ENCODE measurements around the gene PCDHGA12. TPM values are rescaled to one million over a fixed set of nuclear protein-coding genes. Genes with fewer than 3 reads are reported as not detected.
"Not testable (repeated sequence)": the region's sequence is repeated elsewhere in the genome, so short reads cannot be mapped to it uniquely, and the experiment has no call there.

PCDHGA12 gene
- total RNA-seq, 1 donor from 2014 or later: 1.8 TPM

GRCh38 chr5:141389153-141390042, 40.9 kb upstream of the PCDHGA12 start:
- no peak overlapping the region for H3K4me3 ChIP-seq (ENCODE audit: low read depth, low read length)
- TF ChIP-seq CTCF (conservative IDR thresholded peaks at IDR 0.05; ENCODE audit: low read depth, low read length): no peak
- DNase-seq (ENCODE audit: low read depth): no peak

- no peak for DNase-seq (ENCODE audit: low read depth)
- peak; percentile 26 for TF ChIP-seq CTCF (conservative IDR thresholded peaks at IDR 0.05; ENCODE audit: low read depth, low read length)
- no peak within 1 kb of the TSS for H3K4me3 ChIP-seq (ENCODE audit: low read depth, low read length)
Measured at GRCh38 chr5:141392429-141393198, 37.7 kb upstream of the PCDHGA12 start, which contains the start of gene PCDHGA8. Gene PCDHGA8, plus strand, starts transcription at chr5:141392633. Its CDS starts 181 bp downstream, at chr5:141392814.

GRCh38 chr5:141393267-141393666, 37.0 kb upstream of the PCDHGA12 start:
- DNase-seq (ENCODE audit: low read depth): no peak
- TF ChIP-seq CTCF (conservative IDR thresholded peaks at IDR 0.05; ENCODE audit: low read depth, low read length): no peak
- H3K4me3 ChIP-seq (ENCODE audit: low read depth, low read length): no peak overlapping the region

GRCh38 chr5:141394401-141395187, 35.7 kb upstream of the PCDHGA12 start:
- not testable (repeated sequence) for DNase-seq (ENCODE audit: low read depth); H3K4me3 ChIP-seq (ENCODE audit: low read depth, low read length)

GRCh38 chr5:141397756-141398551, 32.4 kb upstream of the PCDHGA12 start, which contains the start of gene PCDHGB5:
Gene PCDHGB5, plus strand, starts transcription at chr5:141397947. Its CDS starts 181 bp downstream, at chr5:141398128.
- TF ChIP-seq CTCF (conservative IDR thresholded peaks at IDR 0.05; ENCODE audit: low read depth, low read length): peak; percentile 65
- peak within 1 kb of the TSS; percentile 52 for H3K4me3 ChIP-seq (ENCODE audit: low read depth, low read length)
- not testable (repeated sequence) for DNase-seq (ENCODE audit: low read depth)

- no peak overlapping the region for H3K4me3 ChIP-seq (ENCODE audit: low read depth, low read length)
- no peak for TF ChIP-seq CTCF (conservative IDR thresholded peaks at IDR 0.05; ENCODE audit: low read depth, low read length)
- no peak for DNase-seq (ENCODE audit: low read depth)
Measured at GRCh38 chr5:141398608-141399007, 31.7 kb upstream of the PCDHGA12 start.

Data from epithelial cell of proximal tubule (primary cell).